Measurements from ENCODE around the gene DEDD2. TPM values are rescaled to one million over a fixed set of nuclear protein-coding genes. Genes with fewer than 3 reads are reported as not detected.

The DEDD2 gene
- total RNA-seq, 1 experiment from 2014 or later: 32.7 TPM

DNA sequence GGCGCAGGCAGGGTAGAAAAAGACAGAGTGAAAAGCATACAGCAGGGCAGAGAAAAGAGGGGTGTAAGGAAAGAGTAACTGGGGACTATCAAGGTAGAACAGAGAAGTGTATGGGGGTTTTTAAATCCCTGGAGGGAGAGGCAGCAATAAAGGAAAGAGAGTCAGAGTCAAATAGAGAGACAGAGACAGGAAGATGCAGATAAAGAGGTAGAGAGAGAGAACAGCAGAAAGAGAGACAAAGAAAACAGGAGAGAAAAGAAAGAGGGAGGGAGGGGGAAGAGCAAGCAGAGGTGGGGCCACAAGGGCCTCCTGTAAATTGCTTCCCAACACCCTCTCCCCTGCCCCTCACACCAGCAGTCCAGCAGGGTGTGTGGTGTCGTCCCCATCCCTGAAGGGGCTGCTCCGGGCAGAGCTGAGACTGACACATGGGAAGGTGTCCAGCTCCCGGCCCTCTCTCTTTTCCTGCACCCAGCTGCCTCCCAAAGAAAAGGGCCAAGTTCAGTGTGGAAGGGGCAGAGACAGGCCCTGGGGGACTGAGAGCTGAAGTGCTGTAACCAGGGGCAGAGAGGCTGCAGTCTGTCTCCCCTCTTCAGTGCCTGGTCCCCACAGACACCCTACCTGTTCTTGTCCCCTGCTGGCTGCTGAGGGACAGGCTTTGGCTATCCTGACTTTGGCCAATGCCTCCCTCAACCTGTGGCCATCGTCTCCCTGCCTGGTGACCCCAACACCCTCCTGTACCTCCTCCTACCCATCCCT lies 67.9 kb downstream of the DEDD2 start:
- ChIA-PET RAD21 (ENCODE audit: low non-redundant PET in 1 of 2, low total read pairs in 2 of 2, uncharacterized antibody in 2 of 2, unreplicated experiment in 2 of 2) (no interaction called here), CTCF (no interaction called here), POLR2A (interaction anchor here (1.4 kb wide), 1 partner anchor 16 kb away, joined by 11 read pairs; no protein-coding TSS in a partner anchor)
- Histone ChIP-seq H3K4me3 (replicated peaks in 1 of 2; ENCODE audit: low read depth in 1 of 2, low read length in 2 of 2) (no peak overlapping the region), H4K20me1 (ENCODE audit: insufficient read depth) (no peaks in the 10 kb centered on the region), H3K27ac (ENCODE audit: low read depth, low read length) (no peak overlapping the region), H3K9me3 (ENCODE audit: control insufficient read depth in 1 of 2, insufficient read depth in 1 of 2, low read depth in 1 of 2, low read length in 2 of 2) (no peaks in the 10 kb centered on the region), H3K9me2 (ENCODE audit: insufficient read depth) (no peaks in the 10 kb centered on the region), H3K36me3 (ENCODE audit: control insufficient read depth in 1 of 2, insufficient read depth in 2 of 2, low read length in 2 of 2) (no peaks in the 10 kb centered on the region), H2AFZ (ENCODE audit: low read depth, low read length, poor library complexity, severe bottlenecking) (no peak overlapping the region), H3K9ac (ENCODE audit: low read length) (no peak overlapping the region), H3K4me2 (ENCODE audit: low read length) (no peak overlapping the region), H3K4me1 (ENCODE audit: control insufficient read depth in 1 of 2, insufficient read depth in 2 of 2, low read length in 2 of 2) (no peaks in the 10 kb centered on the region), H3K79me2 (ENCODE audit: insufficient read depth, low read length) (no peaks in the 10 kb centered on the region), H3K27me3 (ENCODE audit: insufficient read depth, low read length) (peaks cover 33% of the 10 kb centered on the region; the same call in 1 of the 2 replicates)
- TF ChIP-seq EGR1 (IDR thresholded peaks at IDR 0.05; ENCODE audit: low read depth): no peak
- TF ChIP-seq, protein P1, sequence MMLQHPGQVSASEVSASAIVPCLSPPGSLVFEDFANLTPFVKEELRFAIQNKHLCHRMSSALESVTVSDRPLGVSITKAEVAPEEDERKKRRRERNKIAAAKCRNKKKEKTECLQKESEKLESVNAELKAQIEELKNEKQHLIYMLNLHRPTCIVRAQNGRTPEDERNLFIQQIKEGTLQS (IDR thresholded peaks at IDR 0.05): no peak
- TF ChIP-seq RAD21 (IDR thresholded peaks at IDR 0.05; ENCODE audit: low read depth): no peak
- no peak for TF ChIP-seq CEBPB (IDR thresholded peaks at IDR 0.05; ENCODE audit: low read depth)
- no peak for TF ChIP-seq SIN3A (IDR thresholded peaks at IDR 0.05; ENCODE audit: low read depth)
- TF ChIP-seq EZH2phosphoT487 (IDR thresholded peaks at IDR 0.05; ENCODE audit: borderline replicate concordance): no peak
- no peak for TF ChIP-seq CBX3 (IDR thresholded peaks at IDR 0.05; ENCODE audit: low read depth)
- TF ChIP-seq EZH2 (IDR thresholded peaks at IDR 0.05): no peak
- no peak for TF ChIP-seq SRF (IDR thresholded peaks at IDR 0.05; ENCODE audit: low read depth)
- TF ChIP-seq, protein P2, sequence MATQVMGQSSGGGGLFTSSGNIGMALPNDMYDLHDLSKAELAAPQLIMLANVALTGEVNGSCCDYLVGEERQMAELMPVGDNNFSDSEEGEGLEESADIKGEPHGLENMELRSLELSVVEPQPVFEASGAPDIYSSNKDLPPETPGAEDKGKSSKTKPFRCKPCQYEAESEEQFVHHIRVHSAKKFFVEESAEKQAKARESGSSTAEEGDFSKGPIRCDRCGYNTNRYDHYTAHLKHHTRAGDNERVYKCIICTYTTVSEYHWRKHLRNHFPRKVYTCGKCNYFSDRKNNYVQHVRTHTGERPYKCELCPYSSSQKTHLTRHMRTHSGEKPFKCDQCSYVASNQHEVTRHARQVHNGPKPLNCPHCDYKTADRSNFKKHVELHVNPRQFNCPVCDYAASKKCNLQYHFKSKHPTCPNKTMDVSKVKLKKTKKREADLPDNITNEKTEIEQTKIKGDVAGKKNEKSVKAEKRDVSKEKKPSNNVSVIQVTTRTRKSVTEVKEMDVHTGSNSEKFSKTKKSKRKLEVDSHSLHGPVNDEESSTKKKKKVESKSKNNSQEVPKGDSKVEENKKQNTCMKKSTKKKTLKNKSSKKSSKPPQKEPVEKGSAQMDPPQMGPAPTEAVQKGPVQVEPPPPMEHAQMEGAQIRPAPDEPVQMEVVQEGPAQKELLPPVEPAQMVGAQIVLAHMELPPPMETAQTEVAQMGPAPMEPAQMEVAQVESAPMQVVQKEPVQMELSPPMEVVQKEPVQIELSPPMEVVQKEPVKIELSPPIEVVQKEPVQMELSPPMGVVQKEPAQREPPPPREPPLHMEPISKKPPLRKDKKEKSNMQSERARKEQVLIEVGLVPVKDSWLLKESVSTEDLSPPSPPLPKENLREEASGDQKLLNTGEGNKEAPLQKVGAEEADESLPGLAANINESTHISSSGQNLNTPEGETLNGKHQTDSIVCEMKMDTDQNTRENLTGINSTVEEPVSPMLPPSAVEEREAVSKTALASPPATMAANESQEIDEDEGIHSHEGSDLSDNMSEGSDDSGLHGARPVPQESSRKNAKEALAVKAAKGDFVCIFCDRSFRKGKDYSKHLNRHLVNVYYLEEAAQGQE (IDR thresholded peaks at IDR 0.05; ENCODE audit: low read depth): no peak
- TF ChIP-seq, protein P3, sequence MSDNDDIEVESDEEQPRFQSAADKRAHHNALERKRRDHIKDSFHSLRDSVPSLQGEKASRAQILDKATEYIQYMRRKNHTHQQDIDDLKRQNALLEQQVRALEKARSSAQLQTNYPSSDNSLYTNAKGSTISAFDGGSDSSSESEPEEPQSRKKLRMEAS (IDR thresholded peaks at IDR 0.05): no peak
- TF ChIP-seq FOSL1 (IDR thresholded peaks at IDR 0.05; ENCODE audit: low read depth): no peak
- no peak for TF ChIP-seq ZFX (IDR thresholded peaks at IDR 0.05)
- TF ChIP-seq, protein P4, sequence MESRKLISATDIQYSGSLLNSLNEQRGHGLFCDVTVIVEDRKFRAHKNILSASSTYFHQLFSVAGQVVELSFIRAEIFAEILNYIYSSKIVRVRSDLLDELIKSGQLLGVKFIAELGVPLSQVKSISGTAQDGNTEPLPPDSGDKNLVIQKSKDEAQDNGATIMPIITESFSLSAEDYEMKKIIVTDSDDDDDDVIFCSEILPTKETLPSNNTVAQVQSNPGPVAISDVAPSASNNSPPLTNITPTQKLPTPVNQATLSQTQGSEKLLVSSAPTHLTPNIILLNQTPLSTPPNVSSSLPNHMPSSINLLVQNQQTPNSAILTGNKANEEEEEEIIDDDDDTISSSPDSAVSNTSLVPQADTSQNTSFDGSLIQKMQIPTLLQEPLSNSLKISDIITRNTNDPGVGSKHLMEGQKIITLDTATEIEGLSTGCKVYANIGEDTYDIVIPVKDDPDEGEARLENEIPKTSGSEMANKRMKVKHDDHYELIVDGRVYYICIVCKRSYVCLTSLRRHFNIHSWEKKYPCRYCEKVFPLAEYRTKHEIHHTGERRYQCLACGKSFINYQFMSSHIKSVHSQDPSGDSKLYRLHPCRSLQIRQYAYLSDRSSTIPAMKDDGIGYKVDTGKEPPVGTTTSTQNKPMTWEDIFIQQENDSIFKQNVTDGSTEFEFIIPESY (IDR thresholded peaks at IDR 0.05; ENCODE audit: extremely low read depth, insufficient replicate concordance, low read length): no peak
- no peak for TF ChIP-seq ZNF274 (IDR thresholded peaks at IDR 0.05; ENCODE audit: low read depth, low read length)
- no peak for TF ChIP-seq YY1 (IDR thresholded peaks at IDR 0.05; ENCODE audit: extremely low read depth, insufficient replicate concordance, low read depth, low read length)
- TF ChIP-seq SP1 (IDR thresholded peaks at IDR 0.05; ENCODE audit: low read depth): no peak
- no peak for TF ChIP-seq POLR2A (IDR thresholded peaks at IDR 0.05; ENCODE audit: borderline replicate concordance, extremely low read depth, insufficient read depth, insufficient read length)
- TF ChIP-seq JUND (IDR thresholded peaks at IDR 0.05): no peak
- no TSS peak for BruUV-seq (replicated peaks)
- intact Hi-C loops (cut with micrococcal nuclease): no loop called here
- ATAC-seq: no peak
- no peak for DNase-seq (ENCODE audit: low read depth, low spot score)
